Sciatic nerve (tissue), 2 donors: ENCODE data around the gene RSL1D1. TPM values are rescaled to one million over a fixed set of nuclear protein-coding genes. Genes with fewer than 3 reads are reported as not detected.

ENCODE experiments used
- ATAC-seq: fragments of 200-7000 bp; cut with Tn5 transposase; one replicate; pipeline ENCODE4 v1.9.1; 2020; ENCODE audit warnings: mild to moderate bottlenecking, moderate library complexity
- DNase-seq: peaks from one replicate; pipeline ENCODE4 v3.0.0-alpha.2; 2020; ENCODE audit warnings: low spot score
- intact Hi-C: fragments of 100-400 bp; cut with DNase I; formaldehyde crosslinking; loops from one replicate; pipeline ENCODE4 v1.14.2; 2022
- total RNA-seq: library from RNA; stranded (reverse); fragmentation: NEBNext Ultra II Directional; extraction: Animal tissue kit (Norgen Biotek cat#: 25700); gene quantifications from one replicate; pipeline ENCODE4 v1.2.1, GENCODE V29; 2021
- donor health status: DM: no; HTN: no; CAD: no.
- donor health status: DM: no; HTN: no; CAD: no.

RSL1D1 gene
- total RNA-seq, 1 donor from 2014 or later, result 104 TPM

DNA sequence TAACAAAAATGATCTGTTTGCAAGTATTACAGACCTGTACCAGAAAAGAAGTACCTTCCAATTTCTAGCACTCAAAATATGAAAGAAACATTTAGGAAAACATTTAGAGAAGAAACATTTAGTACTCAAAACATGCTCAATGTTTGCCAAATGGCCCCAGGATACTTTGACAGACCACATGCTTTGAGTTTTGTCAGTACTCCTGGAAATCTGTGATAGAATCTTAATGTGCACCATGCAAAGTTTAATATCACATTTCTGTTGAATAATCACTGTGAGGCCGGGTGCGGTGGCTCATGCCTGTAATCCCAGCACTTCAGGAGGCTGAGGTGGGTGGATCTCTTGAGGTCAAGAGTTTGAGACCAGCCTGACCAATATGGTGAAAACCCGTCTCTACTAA lies 45.8 kb downstream of the RSL1D1 start:
- intact Hi-C loops, result no loop called here
- no peak for ATAC-seq

DNA sequence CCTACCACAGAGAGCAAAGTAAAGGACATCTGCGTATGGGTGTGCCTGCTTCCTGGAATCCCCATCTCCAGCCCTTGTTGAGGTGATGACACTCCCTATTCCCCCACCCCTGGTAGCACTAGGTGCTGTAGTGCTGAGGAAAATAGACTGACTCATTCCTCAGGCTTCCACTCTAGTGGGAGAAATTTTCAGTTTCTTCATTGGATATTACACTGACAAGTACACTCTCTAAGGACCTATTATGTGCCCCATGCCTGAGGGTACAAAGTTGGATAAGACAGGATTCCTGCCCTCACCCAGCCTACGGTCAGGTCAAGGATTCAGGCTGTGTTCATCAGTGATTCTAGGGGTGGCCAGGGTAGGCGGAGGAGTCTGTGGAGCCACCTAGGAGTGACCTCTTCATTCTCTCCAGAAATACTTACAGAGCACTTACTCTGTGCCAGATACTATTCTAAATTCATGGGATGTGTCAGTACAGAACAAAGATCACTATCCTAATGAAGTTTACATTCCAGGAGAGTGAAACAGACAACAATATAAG lies 49.8 kb downstream of the RSL1D1 start:
- ATAC-seq, result no peak
- intact Hi-C loops, result no loop called here
- no peak for DNase-seq

More for the DNA sequence above, 45.8 kb downstream of the RSL1D1 start:
- no peak for DNase-seq

DNA sequence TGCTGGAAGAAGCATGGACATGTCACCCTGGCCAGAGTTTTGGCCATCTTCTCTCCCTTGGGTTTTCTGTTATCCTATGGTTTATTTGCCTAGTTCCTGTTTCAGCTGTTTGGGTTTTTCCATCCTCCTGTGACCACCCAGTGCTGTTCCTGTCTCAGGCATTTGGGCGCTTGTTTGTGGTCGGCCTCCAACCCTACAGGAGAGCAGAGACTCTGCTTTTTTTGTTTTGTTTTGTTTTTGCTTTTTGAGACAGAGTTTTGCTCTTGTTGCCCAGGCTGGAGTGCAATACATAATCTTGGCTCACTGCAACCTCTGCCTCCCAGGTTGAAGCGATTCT lies 51.0 kb downstream of the RSL1D1 start:
- DNase-seq (no peak), ATAC-seq (no peak)
- intact Hi-C loops, result no loop called here

DNA sequence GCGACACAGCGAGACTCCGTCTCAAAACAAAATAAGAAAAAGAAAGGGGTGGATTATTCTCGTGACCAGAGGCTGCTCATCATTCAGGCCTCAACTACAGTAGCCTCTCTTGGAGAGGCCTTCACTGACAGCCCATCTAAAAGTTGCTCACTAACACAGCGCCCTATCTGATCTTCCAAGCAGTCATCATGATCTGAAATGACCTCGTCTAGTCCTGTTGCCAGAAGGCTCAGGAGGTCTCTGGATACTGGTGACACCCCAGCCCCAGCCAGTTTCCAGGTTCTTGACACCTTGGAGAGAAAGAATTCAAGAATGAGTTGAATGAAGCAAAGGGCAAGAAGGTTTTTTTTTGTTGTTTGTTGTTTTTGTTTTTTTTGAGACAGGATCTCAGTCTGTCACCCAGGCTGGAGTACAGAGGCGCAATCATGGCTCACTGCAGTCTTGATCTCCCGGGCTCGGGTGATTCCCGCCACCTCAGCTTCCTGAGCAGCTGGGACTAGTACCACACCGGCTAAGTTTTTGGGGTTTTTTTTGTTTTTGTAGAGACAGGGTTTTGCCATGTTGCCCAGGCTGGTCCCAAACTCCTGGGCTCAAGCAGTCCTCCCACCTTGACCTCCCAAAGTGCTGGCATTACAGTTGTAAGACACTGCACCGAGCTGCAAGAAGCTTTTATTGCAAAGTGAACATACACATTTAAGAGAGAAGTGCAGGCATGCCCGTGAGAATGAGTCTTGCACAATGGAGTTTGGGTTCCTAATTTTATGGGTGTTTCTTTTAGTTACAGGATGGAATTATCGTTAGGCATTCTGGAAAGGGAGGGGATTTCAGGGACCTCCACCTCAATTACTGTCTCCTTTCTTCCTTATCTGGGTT lies 51.6 kb downstream of the RSL1D1 start:
- intact Hi-C loops, result loop anchor here (10.0 kb wide), 1 partner anchor 55 kb away; the partner anchor contains the start of gene TXNDC11
- no peak for ATAC-seq

DNA sequence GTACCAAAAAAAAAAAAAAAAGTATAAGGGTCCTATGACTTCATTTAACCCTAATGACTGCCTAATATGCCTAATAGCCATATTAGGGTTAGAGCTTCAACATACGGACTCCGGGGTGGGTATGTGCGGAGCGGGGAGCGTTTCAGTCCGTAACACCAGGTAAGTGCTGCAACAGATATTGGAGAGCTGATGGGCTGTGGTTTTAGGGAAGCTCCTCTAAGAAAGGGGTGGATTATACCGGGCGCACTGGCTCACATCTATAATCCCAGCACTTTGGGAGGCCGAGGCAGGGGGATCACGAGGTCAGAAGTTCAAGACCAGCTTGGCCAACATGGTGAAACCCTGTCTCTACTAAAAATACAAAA lies 52.3 kb downstream of the RSL1D1 start:
- intact Hi-C loops, result loop anchor here (10.0 kb wide), 1 partner anchor 54 kb away; the partner anchor contains the start of gene TXNDC11
- DNase-seq (no peak), ATAC-seq (no peak)

More for the DNA sequence above, 51.6 kb downstream of the RSL1D1 start:
- DNase-seq, result no peak

DNA sequence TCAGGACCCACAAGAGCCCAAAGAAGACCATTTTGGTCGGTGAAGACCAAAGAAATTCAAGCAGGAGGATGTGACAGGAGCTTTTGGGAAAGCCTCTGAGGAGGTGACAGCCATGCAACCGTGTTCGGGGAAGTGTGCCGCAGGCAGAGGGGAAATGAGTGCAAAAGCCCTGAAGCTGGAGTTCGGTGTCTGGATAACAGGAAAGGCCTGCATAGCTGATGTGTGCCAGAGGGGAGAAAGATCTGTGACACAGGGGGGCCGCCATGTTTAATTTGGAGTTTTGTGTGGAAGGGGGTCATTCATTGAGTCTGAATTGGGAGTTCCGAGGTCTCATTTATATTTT lies 53.4 kb downstream of the RSL1D1 start:
- DNase-seq, result no peak
- intact Hi-C loops, result loop anchor here (10.0 kb wide), 1 partner anchor 53 kb away; the partner anchor contains the start of gene TXNDC11
- peak; percentile 1 for ATAC-seq

DNA sequence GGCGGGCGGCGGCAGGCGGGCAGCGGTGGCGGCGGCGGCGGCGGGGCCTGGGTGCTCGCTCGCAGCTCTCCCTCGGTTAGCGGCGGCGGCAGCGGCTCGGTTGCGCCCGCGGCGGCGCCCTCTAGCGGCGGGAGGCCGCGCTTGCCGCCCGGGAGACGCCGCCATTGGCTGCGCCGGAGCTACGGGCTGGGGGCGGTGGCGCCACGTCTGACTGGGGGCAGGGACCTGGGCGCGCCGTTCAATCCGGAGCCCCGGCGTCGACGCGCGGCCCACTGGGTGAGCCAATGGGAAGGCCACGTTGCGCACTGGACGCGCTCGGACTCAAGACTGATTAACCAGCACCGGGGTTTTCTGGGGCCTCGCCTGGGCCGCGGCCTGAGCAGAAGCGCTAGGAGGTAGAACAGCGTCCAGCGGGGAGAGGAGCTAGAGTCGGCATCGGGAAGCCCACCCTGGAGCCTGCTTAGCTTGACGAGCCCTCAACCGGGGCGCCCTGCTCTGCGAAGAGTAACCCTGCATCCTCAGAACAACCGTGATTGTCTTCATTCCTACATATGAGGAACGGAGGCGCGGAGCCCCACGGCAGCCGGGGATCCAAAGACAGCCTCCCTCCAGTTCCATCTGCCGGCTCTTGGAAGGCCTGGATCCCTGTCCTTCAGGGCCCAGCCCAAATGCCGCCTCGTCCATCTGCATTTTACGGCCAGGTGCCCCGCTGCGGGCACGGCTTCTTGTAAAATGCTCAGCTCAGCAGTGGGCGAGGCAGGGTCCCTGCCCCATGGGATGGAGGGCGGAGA lies 54.0 kb downstream of the RSL1D1 start, which contains the start of gene ZC3H7A:
Gene ZC3H7A (minus strand): TSS at position 93 of the 791 bp plus-strand sequence. CDS start 14,904 bp downstream, outside the sequence.
- peak; percentile 97 for DNase-seq
- intact Hi-C loops, result loop anchor here (10.0 kb wide), 1 partner anchor 53 kb away; the partner anchor contains the start of gene TXNDC11
- peak; percentile 99 for ATAC-seq

DNA sequence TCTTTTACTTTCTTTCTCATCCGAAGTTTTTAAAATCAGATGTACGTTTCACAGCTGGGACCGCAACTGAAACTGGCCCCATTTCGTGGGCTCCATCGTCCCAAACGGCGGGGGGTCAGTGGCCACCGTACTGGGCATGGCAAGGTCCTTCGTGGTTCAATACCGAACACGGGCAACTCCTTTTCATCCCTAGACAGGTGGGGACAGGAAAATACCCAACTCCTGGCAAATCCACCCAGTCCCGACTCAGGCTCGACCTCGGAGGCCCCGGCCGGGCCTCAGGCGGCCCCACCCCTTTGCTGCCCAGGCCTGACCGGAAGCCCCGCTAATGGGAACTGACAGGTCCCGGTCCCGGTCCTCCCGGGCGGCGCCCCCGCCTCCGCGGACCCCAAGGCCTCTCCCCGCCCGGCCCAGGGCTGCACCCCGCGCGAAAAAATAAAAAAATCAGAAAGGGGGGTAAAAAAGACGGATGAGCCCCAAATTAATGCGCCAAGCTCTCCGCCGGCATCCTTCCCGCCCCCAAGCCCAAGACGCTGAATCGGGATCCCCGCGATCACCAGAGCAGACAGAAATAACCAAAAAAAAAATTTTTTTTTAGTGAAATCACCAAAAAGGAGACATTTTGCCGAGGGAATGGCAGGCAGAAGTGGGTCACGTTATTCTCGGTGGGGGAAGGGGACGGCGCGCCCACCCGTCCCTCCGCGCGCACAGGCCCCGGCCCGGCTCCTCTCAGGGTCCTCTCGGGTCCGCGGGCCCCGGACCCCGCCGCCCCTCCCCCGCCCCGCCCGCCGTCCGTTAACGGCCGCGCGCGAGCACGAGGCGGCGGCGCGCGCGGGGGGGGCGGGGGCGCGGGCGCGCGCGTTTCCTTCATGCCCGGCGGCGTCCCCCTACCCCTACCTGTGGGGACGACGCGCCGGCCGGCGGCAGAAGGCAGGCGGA lies 54.8 kb downstream of the RSL1D1 start:
- intact Hi-C loops, result loop anchor here (10.0 kb wide), 1 partner anchor 52 kb away; the partner anchor contains the start of gene TXNDC11
- ATAC-seq (peak; percentile 61), DNase-seq (peak; percentile 82)

DNA sequence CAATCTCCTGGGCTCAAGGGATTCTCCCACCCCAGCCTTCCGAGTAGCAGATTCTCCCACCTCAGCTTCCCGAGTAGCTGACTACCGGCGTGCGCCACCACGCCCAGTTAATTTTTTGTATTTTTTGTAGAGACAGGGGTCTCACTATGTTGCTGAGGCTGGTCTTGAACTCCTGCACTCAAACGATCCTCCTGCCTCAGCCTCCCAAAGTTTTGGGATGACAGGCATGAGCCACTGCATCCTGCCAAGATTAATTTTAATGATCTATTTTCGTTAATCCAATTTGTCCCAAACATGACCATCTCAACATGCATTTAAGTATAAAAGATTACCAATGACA lies 55.5 kb downstream of the RSL1D1 start:
- ATAC-seq (no peak), DNase-seq (no peak)
- intact Hi-C loops, result loop anchor here (10.0 kb wide), 1 partner anchor 51 kb away; the partner anchor contains the start of gene TXNDC11

DNA sequence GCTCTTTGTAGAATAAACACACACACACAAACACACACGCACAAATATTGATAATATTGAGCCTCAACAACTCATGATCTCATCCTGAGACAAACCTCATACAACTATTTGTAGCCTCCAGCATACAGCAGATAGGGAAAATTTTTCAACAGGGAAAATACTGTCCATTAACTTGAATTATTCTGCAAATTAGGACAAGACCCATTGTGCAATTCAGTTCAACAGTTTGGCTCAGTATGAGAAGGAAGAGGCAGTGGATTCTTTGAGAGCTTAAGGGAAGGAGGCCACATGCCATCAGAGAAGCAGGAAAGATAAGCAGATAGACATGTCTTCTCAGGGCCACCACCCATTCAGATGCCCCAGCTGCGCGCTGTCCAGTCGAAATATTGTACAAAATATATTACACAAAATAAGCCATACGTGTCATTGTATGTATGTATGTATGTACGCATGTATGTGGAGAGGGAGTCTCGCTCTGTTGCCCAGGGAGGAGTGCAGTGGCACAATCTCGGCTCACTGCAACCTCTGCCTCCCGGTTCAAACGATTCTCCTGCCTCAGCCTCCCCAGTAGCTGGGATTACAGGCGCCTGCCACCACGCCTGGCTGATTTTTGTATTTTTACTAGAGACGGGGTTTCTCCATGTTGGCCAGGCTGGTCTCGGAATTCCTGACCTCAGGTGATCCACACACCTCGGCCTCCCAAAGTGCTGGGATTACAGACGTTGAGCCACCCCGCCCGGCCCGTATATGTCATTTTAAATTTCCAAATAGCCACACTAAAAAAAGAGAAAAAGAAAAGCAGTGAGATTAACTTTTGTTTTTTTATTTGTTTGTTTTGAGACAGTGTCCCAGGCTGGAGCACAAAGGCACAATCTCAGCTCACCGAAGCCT lies 56.1 kb downstream of the RSL1D1 start:
- ATAC-seq (no peak), DNase-seq (no peak)
- intact Hi-C loops, result loop anchor here (10.0 kb wide), 1 partner anchor 50 kb away; the partner anchor contains the start of gene TXNDC11

DNA sequence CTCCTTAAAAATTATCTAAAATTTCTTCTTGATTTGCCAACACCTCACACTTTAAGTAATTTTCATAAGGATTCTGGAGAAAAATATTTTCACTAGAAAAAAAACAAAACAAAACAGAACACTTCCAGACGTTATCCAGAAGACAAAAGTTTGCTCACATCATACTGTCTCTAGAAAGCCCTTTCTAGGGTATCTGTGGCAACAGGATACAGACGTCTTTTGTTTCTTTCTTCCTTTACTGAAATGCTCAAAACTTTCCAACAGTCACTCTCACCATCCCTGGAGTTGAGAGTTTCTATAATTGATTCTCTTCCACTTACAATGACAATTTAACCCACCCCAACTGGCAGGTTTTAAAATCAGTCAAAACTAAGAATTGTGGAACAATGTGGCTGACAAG lies 56.9 kb downstream of the RSL1D1 start:
- ATAC-seq, result no peak
- intact Hi-C loops, result loop anchor here (10.0 kb wide), 1 partner anchor 50 kb away; the partner anchor contains the start of gene TXNDC11

DNA sequence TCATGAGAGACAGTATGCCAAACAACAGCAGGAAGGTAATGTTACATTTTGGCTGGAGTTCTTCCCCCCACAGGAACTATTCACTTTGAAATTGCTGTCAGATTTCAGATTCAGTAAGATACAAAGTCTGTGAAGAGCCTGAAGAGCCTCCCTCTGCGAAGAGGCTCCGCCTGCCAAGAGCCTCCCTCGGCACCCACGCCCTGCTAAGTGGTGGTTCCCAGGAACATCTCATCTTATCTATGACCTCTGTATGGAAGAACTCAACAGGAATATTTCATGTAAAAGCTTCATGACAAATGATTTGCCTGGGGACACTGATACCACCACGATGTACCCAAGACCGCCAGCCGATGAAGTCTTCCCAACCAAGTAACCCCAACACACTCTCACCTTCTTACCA lies 57.5 kb downstream of the RSL1D1 start:
- DNase-seq (no peak), ATAC-seq (no peak)
- intact Hi-C loops, result loop anchor here (10.0 kb wide), 1 partner anchor 49 kb away; the partner anchor contains the start of gene TXNDC11

More for the DNA sequence above, 56.9 kb downstream of the RSL1D1 start:
- DNase-seq, result no peak

DNA sequence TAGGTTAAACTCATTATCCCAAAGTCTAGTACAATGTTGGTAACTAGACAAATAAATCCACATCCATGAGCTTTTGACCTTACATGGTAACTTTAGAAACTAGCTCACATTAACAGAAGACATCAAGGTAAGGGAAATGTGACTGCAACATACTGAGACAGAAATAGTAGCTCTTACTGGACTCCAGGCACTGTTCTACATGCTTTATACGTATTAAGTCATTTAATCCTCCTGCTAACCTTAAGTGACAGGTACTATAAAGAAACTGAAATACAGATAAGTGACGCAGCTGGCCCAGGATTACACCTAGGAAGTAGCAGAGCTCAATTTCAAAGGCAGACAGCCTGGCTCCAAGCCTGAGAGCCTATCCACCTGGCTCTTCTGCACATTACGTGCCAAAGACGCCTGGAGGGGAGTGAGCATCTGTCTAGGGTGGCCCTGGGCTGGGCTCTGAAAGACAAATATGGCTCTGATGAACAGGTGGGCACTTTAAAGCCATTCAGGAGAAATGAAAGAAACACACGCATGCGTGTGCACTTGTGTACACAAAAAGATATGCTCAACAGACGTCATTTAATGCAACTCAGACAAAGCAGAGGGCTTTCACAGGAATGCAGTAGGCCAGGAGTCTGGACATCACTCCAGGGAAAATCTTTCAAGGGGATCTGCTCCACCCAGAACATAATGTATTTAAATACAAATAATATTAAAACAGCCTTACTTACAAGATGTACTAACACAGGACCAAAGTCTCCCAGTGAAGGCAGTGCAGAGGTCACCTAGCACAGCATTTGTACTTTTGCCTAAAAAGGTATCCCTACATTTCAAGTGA lies 58.7 kb downstream of the RSL1D1 start:
- ATAC-seq, result no peak
- DNase-seq, result no peak
- intact Hi-C loops, result loop anchor here (10.0 kb wide), 1 partner anchor 48 kb away; the partner anchor contains the start of gene TXNDC11

DNA sequence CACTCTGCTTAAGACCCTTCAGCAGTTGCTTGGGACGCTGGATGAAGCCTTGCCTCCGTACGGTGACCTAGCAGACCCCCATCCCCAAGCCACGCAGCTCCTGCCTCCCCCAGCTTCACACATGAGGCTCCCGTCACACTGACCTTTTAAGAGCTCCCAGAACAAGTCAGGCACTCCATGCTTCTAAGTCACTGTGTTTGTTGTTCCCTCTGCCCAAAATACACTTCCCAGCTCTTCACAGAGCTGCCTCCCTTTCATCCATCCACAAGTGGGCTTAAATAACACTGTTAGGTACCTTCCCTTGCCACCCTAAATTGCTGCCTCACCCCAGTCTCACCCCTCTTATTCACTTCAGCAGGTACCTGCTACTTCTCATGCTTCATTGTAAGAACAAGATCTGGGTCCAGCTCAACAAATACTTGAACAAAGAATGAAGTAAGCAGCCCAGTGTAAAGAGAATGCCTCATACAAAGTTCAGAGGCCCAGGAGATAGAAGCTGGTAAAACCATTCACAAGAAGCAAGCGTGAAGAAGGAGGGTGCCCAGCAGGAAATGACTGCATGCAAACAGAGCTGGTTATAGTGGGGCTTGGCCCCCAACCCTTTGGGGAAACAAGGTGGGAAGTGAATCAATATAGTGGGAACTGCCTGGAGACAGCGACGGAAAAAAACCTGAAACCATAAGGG lies 60.1 kb downstream of the RSL1D1 start:
- ATAC-seq (no peak), DNase-seq (no peak)
- intact Hi-C loops, result loop anchor here (10.0 kb wide), 1 partner anchor 46 kb away; the partner anchor contains the start of gene TXNDC11

DNA sequence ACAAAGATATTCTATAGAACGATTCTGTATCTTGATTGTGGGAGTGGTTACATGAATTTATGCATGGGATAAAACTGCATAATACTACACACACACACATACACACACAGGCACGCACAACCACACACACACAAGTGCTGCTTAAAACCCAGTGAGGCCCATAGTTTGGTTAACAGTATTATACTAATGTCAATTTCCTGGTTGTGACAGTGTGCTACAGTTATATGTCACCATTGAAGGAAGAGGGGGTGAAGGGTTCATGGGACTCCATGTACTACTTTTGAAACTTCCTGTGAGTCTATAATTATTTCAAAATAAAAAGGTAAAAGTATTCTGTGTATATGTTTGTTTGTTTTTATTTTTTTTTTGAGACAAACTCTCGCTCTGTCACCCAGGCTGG lies 62.4 kb downstream of the RSL1D1 start:
- intact Hi-C loops, result no loop called here
- no peak for DNase-seq
- no peak for ATAC-seq
